HUES48 (cell line): ENCODE data around the gene RECK.
"Not testable (repeated sequence)": the region's sequence is repeated elsewhere in the genome, so short reads cannot be mapped to it uniquely, and the experiment has no call there.

ENCODE experiments used
- H3K27ac ChIP-seq: one replicate; pipeline ENCODE4 v1.7.0; 2013; ENCODE audit warnings: low read depth, low read length, inconsistent platforms
- H3K27me3 ChIP-seq: 2 replicates; pipeline ENCODE4 v1.6.1; 2013; ENCODE audit warnings: mild to moderate bottlenecking, low read length; ENCODE audit not compliant: control insufficient read depth, insufficient read depth
- H3K36me3 ChIP-seq: 2 replicates; pipeline ENCODE4 v1.6.1; 2013; ENCODE audit warnings: low read length; ENCODE audit not compliant: control insufficient read depth, insufficient read depth
- H3K4me1 ChIP-seq: 2 replicates; pipeline ENCODE4 v1.6.1; 2013; ENCODE audit warnings: mild to moderate bottlenecking, low read length; ENCODE audit not compliant: control insufficient read depth, insufficient read depth
- H3K4me3 ChIP-seq: 2 replicates; pipeline ENCODE4 v1.5.1; 2013; ENCODE audit warnings: mild to moderate bottlenecking, low read depth, low read length
- H3K9ac ChIP-seq: 2 replicates; pipeline ENCODE4 v1.6.1; 2013; ENCODE audit warnings: mild to moderate bottlenecking, low read depth, low read length, moderate library complexity
- H3K9me3 ChIP-seq: 2 replicates; pipeline ENCODE4 v1.6.1; 2013; ENCODE audit warnings: low read length; ENCODE audit not compliant: control insufficient read depth, insufficient read depth

The RECK gene

DNA sequence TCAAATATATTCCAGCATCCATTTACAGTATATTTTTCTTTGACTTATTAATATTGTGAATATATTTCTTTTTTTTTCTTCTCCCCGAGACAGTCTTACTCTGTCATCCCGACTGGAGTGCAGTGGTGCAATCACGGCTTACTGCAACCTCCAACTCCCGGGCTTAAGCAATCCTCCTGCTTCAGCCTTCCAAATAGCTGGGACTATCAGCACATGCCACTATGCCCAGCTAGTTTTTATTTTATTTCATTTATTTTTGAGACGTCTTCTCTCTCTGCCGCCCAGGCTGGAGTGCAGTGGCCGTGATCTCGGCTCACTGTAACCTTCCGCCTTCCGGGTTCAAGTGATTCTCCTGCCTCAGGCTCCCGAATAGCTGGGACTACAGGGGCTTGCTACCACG is 92.4 kb downstream of the RECK start:
- Histone ChIP-seq H3K36me3 (no peaks in the 10 kb centered on the region), H3K4me1 (peaks cover 4% of the 10 kb centered on the region; the same call in 1 of the 2 replicates)

DNA sequence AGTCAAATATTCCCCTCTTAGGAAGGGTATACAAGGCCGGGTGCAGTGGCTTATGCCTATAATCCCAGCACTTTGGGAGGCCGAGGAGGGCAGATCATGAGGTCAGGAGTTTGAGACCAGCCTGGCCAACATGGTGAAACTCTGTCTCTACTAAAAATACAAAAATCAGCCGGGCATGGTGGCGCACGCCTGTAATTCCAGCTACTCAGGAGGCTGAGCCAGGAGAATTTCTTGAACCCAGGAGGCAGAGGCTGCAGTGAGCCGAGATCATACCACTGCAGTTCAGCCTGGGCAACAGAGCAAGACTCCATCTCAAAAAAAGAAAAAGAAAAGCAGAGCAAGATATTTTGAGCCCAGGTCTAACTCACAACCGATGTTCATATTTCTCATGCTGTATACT is 95.0 kb downstream of the RECK start:
- Histone ChIP-seq H3K4me1 (peaks cover 16% of the 10 kb centered on the region), H3K27me3 (peaks cover 40% of the 10 kb centered on the region)
- not testable (repeated sequence) for H3K9me3 ChIP-seq, H3K9ac ChIP-seq, H3K36me3 ChIP-seq, H3K27ac ChIP-seq, H3K4me3 ChIP-seq

More for the DNA sequence above, 92.4 kb downstream of the RECK start:
- Histone ChIP-seq H3K9ac (no peak overlapping the region), H3K9me3 (no peaks in the 10 kb centered on the region), H3K27ac (no peak overlapping the region), H3K27me3 (peaks cover 16% of the 10 kb centered on the region), H3K4me3 (no peak overlapping the region)

- Histone ChIP-seq H3K9me3 (no peaks in the 10 kb centered on the region), H3K36me3 (no peaks in the 10 kb centered on the region), H3K9ac (no peak overlapping the region), H3K27me3 (peaks cover 44% of the 10 kb centered on the region), H3K27ac (no peak overlapping the region), H3K4me1 (peaks cover 16% of the 10 kb centered on the region), H3K4me3 (no peak overlapping the region)
Observed at GRCh38 chr9:36132086-36132485, 95.4 kb downstream of the RECK start.

DNA sequence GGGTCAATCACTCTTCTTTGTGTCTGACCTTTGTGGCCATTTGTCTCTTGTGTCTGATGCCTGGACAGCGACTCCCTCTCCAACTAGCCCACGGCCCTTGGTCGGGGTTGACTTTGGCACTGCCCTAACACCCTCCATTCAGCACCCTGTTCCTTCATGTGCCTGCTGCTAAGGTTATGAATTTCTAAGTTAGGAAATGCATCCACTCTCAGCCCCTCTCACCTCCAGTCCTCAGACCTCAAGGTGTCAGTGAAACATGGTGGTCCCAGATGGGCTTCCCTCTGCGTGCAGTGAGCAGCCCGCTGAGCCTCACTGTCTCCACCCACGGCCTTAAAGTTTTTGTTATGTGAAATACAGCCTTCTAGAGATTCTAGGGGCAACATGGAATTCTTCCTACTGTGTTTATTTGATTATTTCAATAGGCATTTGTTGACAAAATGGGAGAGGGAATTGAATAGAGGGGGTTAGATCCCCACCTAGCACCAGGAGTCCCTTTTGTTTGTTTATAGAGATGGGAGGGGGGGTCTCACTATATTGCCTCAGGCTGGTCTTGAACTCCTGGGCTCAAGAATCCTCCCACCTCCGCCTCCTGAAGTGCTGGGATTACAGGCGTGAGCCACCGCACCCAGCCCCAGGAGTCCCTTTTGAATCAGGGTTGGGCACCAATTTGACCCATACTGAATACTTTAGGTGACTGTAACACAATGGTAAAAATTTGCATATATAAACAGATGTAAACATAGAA is 98.2 kb downstream of the RECK start:
- no peak overlapping the region for H3K9ac ChIP-seq
- H3K4me1 ChIP-seq = peaks cover 24% of the 10 kb centered on the region
- H3K9me3 ChIP-seq = no peaks in the 10 kb centered on the region
- H3K36me3 ChIP-seq = no peaks in the 10 kb centered on the region
- peak overlapping the region; percentile 80 for H3K4me3 ChIP-seq
- H3K27ac ChIP-seq = peak overlapping the region; percentile 7
- H3K27me3 ChIP-seq = peaks cover 73% of the 10 kb centered on the region

- Histone ChIP-seq H3K36me3 (no peaks in the 10 kb centered on the region), H3K27me3 (peaks cover 81% of the 10 kb centered on the region), H3K4me3 (peak overlapping the region; percentile 80), H3K9ac (no peak overlapping the region), H3K9me3 (no peaks in the 10 kb centered on the region), H3K27ac (no peak overlapping the region), H3K4me1 (peaks cover 24% of the 10 kb centered on the region)
Observed at GRCh38 chr9:36135741-36136271, 99.1 kb downstream of the RECK start.

DNA sequence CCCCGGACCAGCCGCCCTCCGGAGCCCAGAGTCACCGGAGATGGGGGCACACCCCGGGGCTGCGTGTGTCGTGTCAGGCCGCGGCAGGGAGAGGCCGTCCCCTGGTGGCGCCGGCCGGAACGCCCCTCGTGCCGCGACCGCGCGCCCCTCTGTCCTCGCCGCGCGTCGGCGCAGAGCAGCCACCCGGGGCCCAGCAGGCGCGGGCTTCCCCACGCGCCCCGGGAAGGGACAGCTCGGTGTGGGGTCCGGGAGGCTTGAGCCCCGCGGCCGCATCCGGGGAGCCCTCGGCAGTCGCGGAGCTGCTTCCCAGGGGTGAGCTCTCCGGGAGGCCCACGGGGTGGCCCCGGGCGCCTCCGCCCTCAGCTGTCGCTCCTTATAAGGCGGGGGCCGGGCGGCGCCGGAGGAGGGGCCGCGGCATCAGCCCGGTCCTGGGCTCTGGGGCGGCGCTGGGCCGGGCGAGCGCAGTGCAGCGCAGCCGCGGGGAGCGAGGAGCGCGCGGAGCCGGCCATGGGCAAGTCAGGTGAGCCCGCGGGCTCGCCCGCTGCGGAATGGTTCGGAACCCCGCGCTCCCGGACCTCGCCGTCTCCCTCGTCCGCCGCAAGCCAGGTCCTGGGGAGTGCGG is 99.7 kb downstream of the RECK start, which contains the start of gene GLIPR2:
Gene GLIPR2, plus strand, starts transcription at position 462 of the 622 bp plus-strand sequence. Its CDS starts 46 bp downstream, at position 508.
- H3K27ac ChIP-seq = no peak within 1 kb of the TSS

GRCh38 chr9:36136894-36137391 is 100.2 kb downstream of the RECK start:
- Histone ChIP-seq H3K4me1 (peaks cover 22% of the 10 kb centered on the region), H3K9me3 (no peaks in the 10 kb centered on the region), H3K9ac (peak overlapping the region; percentile 45), H3K27ac (no peak overlapping the region), H3K4me3 (peak overlapping the region; percentile 80), H3K36me3 (no peaks in the 10 kb centered on the region), H3K27me3 (peaks cover 85% of the 10 kb centered on the region)

More for the DNA sequence above, 99.7 kb downstream of the RECK start, which contains the start of gene GLIPR2:
- Histone ChIP-seq H3K36me3 (no peaks in the 10 kb centered on the region), H3K9ac (peak within 1 kb of the TSS; percentile 45), H3K9me3 (no peaks in the 10 kb centered on the region), H3K4me3 (peak within 1 kb of the TSS; percentile 80), H3K27me3 (peaks cover 85% of the 10 kb centered on the region), H3K4me1 (peaks cover 24% of the 10 kb centered on the region)

DNA sequence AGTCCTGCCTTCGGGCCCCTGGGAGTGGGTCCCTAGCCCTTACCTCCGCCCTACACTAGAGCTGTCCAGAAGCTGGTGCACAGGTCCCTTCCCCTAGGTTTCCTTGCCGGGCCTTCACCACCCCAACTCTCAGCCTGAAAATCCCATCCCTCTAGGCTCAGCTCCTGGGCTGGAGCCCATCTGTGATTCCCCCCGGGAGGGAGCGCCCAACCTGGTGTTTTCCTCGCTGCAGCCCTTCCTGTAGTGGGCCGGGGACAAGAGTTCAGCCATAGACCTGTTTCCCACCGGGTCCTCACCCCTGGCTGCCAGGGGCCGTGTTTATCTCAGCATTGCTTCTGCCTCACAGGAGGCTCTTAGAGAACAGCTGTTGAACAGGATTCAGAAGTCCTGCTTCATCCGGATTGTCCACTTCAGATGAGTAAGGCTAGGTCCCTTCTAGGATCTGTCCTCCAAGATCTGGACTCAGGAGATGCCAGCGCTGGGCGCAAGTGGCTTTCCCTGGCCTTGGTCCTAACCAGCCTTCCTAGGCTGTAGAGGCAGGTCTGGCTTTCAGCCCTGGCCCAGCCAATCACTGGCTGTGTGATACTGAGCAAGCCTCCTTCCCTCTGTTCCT is 100.8 kb downstream of the RECK start:
- peak overlapping the region; percentile 80 for H3K4me3 ChIP-seq
- H3K36me3 ChIP-seq = no peaks in the 10 kb centered on the region
- H3K27me3 ChIP-seq = peaks cover 85% of the 10 kb centered on the region
- no peak overlapping the region for H3K9ac ChIP-seq
- H3K27ac ChIP-seq = no peak overlapping the region
- no peaks in the 10 kb centered on the region for H3K9me3 ChIP-seq
- H3K4me1 ChIP-seq = peaks cover 20% of the 10 kb centered on the region

DNA sequence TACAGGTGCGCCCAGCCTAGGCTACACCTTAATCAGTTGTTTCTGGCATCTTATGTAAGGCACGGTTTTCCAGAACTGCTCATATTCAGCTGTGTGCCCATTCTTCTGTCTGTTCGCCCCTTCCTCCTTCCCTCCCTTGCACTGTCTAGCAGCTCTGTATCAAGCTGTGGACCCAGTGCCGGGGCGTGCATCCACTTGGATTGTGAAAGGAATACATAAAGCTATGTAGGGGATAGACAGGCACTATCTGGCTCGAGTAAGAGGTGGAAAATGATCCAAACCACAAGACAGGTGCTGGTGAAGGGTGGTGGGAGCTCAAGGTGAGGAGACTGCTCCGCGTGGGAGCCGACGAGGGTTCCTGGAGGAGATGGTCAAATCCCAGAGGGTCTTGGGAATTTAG is 101.8 kb downstream of the RECK start:
- Histone ChIP-seq H3K9me3 (no peaks in the 10 kb centered on the region), H3K9ac (no peak overlapping the region), H3K4me1 (peaks cover 20% of the 10 kb centered on the region), H3K36me3 (no peaks in the 10 kb centered on the region), H3K27ac (no peak overlapping the region), H3K27me3 (peaks cover 76% of the 10 kb centered on the region), H3K4me3 (no peak overlapping the region)

GRCh38 chr9:36138901-36139300 is 102.2 kb downstream of the RECK start:
- H3K27me3 ChIP-seq = peaks cover 72% of the 10 kb centered on the region

More at GRCh38 chr9:36138901-36139300, 102.2 kb downstream of the RECK start:
- Histone ChIP-seq H3K4me3 (no peak overlapping the region), H3K27ac (no peak overlapping the region), H3K36me3 (no peaks in the 10 kb centered on the region), H3K4me1 (peaks cover 20% of the 10 kb centered on the region), H3K9ac (no peak overlapping the region), H3K9me3 (no peaks in the 10 kb centered on the region)
